SIG-M5 (cell line): ENCODE results near the gene PCDH19.

Experiments
- DNase-seq: peaks from one replicate; lab custom pipeline; 2025; lab: John Stamatoyannopoulos, UW

Gene PCDH19

DNA sequence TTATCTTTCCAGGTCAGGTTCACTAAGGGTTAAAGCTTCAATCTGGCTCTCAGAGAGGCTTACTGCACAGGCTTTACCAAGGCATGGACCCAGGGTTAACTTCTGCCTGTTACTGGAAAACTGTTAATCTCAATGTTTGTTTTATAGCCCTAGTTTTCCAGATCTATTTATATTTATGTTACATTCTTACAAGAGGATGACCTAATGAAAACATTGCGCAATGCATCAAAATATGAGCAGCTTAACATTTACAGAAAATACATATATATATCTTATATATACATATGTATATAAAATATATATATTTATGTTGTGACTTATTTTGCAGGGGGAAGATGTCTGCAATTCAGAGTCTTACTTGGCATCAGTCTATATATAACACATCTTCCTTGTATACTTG lies 112.3 kb downstream of the PCDH19 start:
- no peak for DNase-seq

DNA sequence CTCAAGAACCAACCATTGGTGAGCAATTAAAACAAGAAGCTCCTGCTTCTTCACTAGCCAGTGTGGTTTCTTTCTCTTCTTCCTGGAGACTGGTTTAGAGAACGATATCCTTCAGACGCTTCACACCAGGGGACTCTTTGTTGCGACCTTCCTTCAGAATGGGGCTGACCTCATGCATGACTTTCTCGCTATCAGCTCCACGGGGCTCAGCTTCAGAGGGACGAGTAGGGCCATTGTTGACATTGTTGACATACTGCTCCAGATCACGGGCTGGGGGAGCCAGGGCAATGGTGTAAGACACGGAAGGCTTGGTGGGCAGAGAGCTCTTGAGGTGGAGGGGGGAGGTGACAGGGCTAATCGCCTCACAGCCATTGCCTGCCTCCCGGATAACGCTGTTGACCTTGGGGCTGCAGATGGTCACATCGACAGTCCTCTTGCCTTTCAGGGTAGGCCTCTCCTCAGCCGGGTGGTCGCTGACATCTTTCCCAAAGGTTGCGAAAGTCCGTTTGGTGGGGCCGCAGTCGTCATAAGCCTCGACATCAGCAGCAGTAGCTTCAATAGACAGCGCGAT lies 113.8 kb downstream of the PCDH19 start:
- DNase-seq = no peak

GRCh38 chrX:100294965-100295364 lies 115.1 kb downstream of the PCDH19 start:
- DNase-seq = no peak

DNA sequence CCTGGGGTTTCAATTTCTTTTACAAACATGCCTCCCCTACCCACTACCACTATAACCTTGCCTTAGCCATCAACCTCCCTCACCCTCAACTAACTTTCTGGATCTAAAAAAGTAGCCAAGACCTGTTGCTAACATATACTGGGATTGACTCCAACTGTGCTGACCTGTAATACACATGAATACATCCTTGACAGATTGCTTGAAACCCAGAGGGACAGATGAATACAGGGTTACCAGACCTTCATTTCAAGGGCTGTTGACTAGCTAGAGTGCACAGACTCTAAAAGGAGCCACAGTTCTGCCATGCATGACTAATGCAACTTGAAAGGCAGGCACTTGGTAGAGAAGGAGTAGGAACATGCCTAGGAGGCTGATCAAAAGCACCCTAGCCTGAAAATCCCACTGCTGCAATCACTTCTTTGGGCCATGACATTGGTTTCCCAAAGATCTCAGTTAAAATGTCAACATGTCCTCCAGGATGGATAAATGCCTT lies 121.0 kb downstream of the PCDH19 start:
- no peak for DNase-seq

DNA sequence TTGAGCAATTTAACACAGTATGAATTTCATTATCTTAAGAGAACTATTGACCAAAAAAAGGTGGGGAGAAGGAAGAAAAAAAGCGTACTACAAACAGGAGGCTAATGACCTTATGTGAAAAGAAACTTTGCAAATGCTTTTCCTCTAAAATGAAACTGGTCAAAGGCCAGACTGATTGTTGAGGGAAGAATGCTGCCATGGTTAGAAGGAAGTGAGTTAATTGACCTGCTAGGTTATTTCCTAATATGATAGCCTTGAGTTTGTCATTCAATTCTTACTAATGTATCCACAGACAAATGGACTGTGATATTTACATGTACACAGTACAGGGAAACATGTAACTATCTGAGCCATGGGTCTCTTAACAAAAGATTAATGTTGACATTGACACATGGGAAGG lies 132.8 kb downstream of the PCDH19 start:
- no peak for DNase-seq

DNA sequence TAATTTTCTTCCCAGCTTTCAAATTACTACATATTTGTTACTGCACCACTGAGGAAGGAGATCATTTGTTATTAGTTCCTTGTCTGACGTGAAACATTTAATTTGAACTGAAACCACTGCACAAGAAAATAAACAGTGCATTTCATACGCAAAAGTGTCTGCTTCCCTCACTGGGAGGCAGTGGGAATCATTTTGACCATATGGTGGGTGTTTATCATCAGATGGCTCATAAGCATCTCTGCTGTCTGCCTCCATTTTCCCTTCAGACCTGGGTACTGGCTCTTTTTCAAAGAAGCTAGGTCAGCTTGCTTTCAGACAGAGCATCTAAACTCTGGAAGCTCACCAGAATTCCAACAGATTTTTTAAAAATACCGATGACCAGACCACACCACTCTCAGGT lies 135.2 kb downstream of the PCDH19 start:
- no peak for DNase-seq

GRCh38 chrX:100265179-100265578 lies 144.9 kb downstream of the PCDH19 start:
- no peak for DNase-seq

- no peak for DNase-seq
Observed at GRCh38 chrX:100264200-100264599, 145.9 kb downstream of the PCDH19 start.

DNA sequence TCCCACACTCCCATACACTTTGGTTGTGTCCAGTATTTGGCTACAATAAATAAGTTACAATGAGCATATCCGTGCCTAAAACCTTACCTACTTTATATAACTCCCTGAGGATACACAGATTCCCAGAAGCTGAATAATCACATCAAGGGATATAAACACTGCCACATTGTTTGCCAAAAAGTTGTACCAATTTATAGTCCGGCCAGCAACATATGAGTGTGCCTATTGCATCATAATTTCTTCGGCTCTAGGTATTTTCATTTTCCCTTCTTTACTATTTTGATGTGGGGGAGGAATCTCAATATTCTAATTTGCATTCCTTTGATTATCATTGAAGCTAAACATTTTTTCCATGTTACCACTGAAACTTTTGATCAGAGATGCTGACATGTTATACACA lies 146.4 kb downstream of the PCDH19 start:
- no peak for DNase-seq

- no peak for DNase-seq
Observed at GRCh38 chrX:100248885-100249493, 161.1 kb downstream of the PCDH19 start.

DNA sequence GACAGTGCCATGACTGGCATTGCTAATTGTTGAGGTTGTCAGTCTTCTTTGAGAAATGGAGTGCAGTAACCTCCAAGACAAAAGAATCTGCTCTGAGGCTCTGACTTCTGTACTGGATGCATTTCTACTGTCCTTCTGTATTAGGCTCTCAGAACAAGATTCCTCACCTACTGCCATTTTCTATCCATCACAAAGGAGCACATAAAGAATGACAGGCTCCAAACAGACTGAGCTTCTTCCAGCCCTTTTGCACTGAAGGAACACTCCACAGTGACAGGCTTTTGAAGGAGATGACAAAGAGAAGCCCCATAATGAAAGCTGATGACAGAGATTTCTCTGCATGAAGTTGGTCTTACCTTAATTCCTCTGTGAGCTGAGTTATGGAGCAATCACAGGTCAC lies 162.2 kb downstream of the PCDH19 start:
- DNase-seq = no peak

DNA sequence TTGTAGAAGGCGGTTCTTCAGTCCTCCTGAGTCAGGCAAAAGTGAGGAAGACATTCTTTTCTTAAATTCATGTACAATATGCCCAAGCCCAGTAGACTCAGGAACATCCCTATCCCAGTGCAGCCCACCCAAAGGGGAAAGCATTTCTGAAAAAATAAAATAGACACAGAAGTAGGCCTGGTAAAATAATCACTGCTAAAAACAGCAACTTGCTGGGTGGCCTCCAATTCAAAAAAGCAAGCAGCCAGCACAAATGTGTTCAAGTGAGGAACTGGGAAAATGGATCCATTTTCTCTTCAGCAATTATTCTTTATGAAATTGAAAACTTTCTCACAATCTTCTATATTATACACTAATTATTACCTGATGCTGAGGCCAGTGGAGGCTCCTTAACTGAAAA lies 165.4 kb downstream of the PCDH19 start:
- no peak for DNase-seq
